ENCODE measurements around the gene POU3F1.

The POU3F1 gene

DNA sequence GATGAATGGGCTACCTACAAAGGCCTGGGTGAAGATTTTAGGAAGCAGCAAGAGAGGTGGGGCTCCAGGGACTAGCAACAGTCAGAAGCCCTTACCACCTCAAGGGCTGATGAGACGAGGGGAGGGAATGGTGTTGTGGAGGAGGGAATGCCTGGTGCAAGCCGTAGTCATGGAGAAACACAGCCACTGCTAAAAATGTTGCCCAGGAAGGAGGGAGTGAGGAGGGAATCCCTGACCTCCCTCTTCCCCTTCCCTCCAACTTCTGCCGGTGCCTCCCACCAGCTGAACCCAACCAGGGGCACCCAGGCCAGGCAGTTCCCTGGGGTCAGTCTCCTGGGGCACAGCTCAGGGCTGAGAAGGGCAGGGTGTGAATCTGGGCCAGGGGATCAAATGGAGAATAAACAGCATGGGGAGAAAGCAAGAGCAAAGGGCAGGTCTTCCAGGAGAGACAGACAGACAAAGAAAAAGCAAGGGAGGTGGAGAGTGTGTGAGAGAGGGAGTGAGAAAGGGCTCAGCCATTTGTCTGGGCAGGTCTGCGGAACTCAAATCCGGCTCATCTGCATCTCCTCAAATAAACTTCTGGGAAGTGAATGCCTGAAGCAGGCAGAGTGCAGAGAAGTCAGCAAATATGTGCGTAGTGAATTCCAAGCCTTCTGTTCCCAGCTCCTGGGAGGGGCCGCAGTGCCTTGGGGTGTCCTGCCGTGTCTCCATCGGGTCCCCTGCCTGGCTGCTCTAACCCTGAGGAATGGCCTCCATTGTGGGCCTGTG is 27.1 kb upstream of the POU3F1 start:
- DNase-seq = no peak

DNA sequence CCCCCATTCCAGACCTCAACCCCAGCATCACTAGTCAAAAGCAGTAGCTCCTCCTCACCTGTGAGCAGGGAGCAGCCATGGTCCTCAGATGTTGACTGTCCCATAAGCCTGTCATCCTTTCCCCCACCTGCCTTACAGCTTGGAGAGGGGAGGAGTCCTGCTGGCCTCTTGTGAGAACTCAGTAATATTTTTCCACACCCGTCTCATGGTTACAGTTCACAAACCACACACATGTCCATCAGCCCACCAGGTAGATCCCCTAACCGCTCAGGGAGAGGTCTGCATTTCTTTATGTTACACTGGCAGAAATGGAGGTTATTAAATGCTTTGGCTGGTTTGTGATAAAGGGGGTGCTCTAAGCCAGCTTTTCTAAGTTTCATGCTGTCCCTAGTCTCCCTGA is 26.3 kb upstream of the POU3F1 start:
- DNase-seq = no peak

DNA sequence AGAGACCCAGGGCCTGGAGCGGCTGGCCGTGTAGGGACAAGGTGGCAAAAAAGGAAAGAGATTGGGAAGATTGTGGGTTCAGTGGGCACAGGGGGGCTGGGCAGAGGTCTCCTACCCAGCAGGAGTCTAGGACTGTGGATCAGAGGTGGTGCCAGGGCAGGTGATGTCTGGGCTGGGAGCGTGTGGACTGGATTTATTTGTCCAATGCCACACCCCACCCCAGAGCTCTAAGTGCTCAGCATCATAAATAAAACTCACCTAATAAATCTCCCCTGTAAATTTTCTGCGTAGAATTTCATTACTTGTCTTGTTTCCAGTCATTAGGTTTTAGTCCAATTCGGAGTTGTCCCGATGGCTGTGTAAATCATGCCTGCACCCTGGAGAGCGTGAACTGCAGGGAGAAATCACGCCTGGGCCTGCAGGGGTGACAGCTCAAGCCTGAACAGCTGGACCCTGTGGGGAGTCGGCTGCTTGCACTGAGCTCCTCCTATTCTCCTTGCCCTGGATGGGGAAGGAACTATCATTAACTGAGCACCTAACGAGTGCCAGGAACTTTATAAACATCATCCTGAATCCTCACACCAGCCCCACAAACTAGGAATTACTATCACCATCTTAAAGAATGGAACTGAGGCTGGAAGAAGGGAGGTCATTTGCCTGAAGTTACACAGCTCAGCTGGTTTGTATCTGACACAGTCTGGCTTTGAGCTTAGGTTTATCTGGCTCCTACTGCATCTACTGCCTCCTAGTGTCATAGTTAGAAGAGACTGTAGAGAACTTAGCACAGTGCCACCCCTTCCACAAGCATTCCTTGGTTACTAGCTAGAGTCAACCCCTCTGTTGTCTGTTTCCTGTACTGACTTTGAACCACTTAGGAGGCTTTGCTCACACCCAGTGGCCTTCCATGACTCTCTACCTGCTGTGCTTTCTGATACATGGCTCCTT is 25.0 kb upstream of the POU3F1 start:
- DNase-seq = no peak

DNA sequence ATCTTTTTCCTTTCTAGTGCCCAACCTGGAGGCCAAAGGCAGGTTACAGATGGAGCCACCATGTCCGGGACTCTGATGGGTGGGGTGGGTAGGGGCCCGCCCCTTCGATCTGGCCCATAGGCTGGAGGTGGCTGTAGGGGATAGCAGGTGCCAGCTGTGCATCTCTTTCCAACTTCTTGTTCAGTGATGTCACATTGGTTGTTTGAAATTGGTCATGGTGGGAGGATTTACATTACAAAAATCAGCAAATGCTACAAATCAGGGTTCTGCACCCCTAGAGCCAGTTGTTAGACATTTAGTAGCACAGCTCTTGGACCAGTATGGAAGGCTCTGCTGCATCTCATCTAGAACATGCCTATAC is 22.4 kb upstream of the POU3F1 start:
- no peak for DNase-seq

DNA sequence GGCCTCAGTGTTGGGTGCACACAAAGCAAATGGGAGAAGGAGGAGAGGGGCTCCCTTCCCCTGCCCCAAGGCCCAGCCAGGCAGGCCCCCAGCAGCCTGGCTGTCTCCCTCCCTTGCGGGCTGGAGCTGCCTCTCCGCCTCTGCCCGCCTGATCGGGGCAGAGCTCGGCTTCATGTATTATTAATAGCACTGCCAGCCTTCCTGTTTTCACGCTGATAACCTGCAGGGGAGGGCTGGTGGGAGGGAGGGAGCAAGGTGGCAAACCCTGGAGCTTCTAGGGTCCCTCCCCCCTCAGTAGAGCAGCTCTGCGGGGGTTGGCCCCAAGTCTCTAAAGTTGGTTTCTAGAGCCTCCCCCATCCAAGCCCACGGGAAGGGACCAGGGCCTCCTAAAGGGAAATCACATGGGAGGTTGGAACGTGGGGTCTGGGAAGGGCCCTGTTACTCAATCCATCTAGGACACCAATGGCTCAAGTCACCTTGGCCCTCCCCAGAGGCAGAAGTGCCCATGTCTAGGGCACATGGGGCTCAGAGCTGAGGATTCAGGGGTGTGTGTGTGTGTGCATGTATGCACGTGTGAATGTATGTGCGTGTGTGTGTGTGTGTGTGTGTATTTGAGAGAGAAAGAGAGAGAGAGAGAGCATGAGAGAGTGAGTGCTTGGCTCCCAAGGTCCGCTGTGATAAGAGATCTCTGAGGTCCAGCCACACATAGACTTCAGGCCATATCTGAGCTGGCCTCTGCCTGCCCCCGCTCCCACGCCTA is 21.8 kb upstream of the POU3F1 start:
- no peak for DNase-seq

DNA sequence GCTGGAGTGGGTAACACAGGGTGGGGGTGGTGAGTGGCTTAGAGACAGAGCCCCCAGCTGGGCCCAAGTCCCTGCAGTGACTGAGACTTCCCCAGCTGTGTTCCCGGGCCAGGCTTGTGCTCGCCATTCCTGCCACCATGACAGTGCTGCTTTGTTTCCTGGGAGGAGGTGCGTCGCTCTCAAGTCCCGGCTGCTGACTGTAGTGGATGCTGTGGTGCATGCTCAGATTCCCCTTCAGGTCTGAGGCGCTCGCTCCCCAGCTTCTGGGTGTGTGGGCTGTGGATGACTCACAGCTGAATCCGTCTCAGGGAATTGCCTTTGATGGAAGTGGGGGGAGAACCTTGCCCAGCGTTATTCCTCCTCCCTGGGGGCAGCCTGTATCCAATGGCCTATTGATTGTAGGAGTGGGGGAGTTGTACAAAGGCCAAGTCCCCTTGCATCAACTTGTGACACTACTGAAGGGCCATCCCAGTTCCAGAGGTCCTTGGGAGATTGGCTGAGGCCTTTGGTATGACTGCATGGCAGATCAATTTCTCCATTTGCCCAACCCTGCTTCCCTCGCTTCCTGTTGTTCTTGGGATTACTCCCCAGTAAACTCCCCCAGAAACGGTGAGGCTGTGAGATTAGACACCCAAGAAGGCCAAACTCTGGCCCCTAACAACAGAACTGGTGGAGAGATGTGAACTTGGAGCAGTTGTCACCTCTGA is 17.8 kb upstream of the POU3F1 start:
- no peak for DNase-seq

DNA sequence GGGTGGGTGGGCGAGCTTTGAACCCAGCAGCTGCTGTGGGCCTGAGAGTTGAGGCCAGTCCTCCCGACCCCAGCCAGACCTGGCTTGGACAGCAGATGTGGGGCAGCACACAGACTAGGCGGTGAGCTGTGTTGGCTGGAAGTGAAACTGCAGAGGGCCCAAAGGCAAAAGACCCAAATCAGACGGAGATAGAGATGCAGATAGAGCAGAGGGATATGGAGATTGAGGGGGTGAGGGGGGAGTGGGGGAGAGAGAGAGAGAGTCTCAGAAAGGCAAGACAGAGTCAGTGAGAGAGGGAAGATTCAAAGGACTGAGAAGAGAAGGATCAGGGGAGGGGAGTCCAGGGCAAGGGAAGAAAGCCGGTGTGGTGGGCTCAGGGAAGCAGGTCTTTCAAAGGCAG is 17.0 kb upstream of the POU3F1 start:
- DNase-seq = no peak

DNA sequence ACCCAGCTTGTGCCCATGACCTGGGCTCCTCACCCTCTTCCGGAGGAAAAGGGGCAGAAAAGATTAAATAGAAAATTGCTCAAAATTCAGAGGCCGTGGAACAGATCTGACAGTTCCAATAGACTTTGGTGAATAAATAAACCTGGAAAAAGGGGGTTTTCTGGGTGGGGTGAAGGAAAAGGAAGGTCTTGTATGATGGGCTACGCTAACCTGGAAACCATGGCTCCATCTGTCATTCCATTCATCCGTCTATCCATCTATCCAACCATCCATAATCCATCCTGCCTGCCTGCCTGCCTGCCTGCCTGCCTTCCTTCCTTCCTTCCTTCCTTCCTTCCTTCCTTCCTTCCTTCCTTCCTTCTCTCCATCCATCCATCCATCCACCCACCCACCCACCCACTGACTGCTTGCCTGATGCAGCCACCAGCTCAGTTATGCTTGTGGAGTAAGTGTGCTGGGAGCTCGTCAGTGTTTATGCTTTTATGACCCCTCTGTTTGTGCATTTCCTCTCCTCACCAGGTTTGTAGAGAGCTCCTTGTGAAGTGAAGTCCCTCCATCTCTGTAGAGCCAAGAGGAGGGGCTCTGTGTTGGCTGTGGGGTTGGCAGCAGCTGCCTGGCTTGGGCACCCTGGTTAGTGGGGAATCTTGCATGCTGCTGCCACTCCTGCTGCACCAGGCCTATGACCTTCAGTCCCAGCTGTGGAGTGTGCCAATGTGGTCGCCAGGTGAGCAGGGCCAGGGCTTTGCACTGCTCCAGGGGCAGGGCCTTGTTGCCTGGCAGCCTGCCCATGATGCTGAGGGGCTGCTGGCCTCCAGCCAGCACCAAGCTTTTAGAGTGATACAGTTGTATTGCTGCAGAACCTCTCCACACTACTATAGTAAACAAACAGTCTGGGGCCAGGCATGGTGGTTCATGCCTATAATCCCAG is 16.0 kb upstream of the POU3F1 start:
- no peak for DNase-seq

DNA sequence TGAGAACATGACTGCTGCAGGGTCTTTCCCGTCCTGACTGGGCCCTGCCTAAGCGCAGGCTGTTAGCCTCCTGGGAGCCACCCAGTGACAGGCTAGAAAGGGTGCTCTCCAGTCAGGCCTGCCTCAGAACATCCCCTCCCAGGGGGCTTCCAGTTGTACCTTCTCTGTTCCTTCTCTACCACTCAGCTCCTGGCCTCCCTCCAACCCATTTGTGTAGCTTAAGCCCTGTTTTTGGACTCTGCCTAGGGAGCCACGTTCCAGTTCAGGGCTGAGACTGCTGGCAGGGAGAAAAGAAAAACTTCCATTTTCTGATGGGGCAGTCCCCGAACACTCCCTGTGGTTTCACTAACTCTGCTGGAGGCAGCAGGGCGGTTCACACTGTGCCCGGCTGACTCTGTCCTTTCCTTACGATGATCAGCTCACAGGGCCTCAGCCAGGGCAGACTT is 15.3 kb upstream of the POU3F1 start:
- no peak for DNase-seq

DNA sequence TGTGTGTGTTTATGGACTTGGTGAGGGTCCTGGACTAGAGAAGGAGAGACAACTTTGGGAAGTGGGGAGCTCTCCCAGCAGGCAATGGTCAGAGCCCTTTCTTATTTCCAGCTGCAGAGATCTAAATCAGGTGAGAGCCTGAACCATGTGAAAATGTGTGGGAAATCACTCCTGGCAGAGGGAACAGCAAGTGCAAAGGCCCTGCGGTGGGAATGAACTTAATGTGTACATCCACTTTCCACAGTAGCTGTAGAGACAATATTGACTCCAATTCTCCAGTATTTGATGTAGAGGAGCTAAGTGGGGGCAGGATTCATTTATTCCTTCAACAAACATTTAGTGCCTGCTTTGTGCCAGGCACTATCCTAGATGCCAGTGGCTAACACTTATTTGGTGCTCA is 14.7 kb upstream of the POU3F1 start:
- DNase-seq = no peak

DNA sequence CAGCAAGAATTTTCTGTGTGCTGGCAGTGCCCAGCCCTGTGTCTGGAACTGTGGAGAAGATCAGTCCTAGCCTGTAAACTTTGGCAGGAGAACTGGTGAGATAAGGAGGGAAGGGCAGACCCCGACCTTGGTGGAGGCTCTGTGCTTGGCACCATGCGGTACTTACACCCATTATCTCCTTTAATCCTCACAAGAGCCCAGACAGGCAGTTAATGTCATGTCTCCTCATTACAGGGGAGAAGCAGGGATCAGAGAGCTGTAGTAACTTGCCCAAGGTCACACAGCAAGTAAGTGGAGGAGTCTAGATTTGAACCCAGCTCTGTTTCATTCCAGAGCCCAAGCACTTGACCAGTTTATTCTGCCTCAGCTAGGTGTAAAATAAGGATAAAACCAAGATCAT is 13.9 kb upstream of the POU3F1 start:
- DNase-seq = no peak

DNA sequence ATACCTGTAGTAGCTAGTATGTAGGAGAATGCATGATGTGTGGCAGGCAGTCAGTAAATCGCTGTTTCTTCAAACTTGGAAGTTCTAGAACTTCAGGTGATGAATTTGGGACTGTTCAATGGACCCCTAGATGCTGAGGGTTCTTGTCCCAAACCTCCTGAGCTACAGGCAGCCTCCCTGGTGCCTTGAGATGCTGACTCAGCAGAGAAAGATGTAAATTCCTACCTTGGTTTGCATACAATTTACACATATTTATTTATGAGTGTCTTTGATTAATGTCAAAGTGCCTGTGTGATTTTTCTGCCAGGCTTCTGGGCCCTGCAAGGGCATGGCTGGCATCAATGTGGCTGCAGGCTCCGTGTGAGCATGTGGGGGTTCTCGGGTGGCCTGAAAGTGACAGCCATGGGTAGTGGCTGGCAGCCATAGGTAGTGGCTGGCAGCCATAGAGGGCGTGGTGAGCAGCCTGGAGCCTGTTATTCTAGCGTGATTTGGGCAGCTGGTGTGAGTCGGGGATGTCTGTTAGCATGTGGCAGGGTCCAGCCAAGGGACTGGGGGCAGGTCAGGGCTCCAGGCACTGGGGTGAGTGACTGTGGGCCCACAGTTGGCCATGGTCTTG is 13.2 kb upstream of the POU3F1 start:
- no peak for DNase-seq

DNA sequence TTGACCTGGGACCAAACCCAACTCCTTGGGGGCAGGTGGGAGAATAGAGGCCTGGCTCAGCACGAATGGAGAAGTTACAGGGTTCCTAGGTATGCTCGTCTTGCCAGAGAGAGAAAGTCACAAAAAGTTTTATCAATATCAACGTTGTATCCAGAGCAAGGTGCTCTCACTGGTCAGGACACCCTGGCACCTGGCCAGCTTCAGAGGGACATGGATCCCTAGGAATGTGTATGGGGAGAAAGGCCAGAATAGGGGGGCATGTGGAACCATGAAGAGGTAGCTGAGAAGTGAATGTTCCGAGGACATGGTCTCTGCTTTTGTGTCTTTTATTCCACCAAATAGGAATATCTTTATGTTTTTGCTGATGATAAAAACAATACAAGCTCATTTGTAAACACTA is 9.4 kb upstream of the POU3F1 start:
- DNase-seq = no peak

DNA sequence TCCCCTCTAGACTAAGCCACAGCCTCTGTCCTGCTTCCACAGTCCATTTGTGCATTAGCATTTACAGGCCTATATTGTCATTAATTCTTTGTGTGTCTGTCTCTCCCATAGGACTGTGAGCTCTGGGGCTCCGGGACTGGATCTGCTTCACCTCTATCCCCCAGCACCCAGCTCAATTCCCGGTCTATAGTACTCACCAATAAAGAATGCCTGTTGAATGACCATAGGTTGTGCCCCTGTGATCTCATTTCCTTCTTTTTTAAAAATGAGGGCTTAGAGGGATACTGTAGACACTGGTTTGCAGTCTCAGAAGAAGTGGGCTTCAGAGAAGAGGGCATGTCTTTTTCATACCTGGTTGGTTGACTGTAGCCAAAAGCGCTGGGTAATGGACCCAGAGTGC is 8.8 kb upstream of the POU3F1 start:
- DNase-seq = no peak

DNA sequence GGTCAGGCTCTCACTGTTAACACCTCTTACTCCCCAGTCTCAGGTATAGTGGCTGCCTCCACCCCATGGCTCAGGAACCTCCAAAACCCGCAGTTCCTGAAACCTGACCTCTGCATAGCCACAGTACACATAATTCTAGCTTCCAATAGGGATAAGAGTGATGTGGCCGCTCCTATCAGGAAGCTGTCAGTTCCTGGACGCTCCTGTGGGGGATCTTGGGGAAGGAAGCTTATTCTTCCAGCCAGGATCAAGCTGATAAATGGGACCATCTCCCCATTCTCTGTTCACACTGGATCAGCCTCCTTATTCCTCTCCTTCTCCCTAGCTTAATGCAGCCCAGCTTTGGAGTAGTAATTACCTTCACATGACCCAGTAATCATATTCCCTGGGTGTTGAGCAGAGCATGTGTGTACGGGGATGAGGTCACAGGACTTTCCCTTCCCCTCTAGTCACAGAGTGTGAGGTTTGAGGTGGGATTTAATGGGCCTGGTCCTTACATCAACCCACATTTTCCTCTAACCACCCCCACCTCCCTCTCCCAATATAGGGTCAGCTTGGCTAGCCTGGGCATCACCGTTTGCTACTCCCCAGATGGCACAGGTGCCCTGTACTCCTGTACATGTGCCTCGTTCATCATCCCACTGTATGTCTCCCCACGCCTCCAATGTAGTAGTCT is 7.0 kb upstream of the POU3F1 start:
- DNase-seq = no peak

DNA sequence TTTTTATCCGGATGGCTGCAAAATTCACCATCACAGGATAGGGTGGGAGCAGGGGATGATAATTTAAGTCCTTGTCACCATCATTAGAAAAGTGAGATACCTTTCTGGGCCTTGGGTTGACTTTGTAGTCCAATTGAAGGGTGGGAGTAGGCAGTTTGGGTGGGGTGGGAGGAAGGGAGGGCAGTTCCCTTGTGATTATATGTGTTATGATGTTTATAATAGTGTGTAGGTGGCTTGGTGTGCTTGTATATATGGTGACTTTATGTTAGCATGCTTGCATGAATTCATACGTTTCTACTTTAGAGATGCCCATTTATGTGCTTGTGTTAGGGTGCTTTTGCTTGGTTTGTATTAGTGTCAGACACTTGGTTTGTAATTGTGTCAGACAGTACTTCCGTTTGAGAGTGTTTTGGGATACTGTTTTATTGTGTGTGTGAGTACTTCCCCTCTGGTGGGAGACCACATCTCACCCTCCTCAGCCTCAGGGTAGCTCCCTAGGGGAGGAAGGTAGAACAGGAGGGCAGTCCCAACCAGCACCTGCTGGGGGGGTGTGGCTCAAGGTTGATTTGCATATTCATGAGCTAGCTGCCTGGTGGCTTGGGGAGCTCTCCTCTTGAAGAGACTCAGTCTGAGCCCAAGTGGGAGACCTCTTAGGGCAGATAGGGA is 6.3 kb upstream of the POU3F1 start:
- no peak for DNase-seq

DNA sequence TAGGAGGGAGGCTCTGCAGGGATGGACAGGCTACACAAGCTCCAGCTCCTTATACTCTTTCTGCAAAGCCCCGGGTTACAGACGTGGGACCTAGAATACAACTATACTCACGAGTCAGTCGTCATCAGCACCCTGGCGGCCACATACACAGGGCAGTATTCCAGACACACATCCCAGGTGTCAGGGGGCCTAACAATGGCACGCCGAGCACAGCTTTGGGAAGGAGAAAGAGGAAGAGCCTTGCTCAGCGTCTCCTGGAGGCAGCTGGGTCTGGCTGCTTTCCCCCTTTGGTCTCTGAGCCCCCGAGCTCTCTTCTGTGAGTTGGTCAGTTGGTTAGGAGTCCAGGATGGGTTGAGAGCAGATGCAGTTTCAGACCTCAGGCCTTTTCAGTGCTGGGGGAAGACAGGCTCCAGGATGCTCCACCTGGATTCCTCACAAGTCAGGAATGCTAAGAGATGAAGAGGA is 4.5 kb upstream of the POU3F1 start:
- DNase-seq = no peak

DNA sequence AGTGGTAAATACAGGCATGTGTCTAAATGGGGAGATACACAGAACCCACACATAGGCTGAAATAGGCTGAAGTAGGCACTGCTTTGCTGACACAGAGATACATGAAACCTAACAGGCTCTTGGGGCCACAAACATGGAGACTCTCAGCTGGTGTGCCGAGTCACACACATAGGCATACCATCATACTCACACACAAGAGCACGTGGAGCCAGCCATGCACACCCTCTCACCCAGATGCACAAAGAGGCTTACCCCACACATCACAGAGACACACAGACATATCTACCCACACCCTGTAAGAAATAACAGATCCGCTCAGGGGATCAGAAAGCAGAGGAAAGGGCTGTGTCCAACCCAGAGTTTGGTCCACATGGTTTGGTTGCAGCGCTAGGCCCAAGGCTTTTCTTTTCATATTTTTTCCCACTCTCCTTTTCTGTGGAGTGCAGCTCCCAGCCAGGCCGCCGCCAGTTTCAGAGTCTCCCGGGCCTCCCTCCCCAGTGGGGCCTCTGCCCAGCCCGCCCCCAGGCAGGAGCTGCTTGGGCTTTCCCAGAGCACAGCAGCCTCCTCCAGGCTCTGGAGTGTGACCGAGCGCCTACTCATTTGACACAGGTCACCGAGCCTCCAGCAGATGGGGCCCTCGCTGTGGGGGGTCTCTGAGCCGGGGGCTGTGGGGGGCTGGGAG is 3.9 kb upstream of the POU3F1 start:
- no peak for DNase-seq

DNA sequence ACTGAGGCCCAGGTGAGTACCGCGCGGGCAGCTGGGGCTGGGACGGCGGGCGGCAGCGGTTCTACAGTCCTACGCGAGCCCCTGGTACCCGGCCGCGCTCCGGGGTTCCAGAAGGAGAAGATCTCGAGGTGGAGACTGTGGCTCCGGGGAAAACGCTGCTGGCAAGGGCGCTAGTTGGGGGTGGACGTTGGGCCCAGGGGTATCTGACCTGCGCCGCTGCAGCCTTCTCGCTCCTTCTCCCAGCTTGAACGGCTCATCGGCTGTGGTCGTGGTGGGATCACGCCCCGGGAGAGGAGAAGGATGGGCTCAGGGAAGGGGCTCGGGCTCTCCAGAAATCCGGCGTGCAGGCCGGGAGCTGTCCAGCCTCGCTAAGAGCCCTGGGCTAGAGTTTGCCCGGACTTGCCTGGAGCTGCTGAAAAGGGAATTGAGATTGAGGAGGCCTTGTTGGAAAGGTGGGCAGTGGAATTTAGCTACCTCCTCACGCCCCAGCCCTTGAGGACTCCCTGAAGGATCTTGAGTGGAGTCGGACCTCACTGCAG is 1.1 kb upstream of the POU3F1 start:
- DNase-seq = no peak

All from stimulated activated CD4-positive, alpha-beta T cell treated with anti-CD3 and anti-CD28 coated beads, Interleukin-4, amount 100 ng/mL, for 24 hours (primary cell).